ENCODE results near the gene SLC6A18.

- TF ChIP-seq POLR2A (IDR thresholded peaks at IDR 0.05) (no peak), CTCF (IDR thresholded peaks at IDR 0.05) (no peak)
Measured at GRCh38 chr5:1188464-1188863, 36.7 kb upstream of the SLC6A18 start.

Measured in prostate gland (tissue), 2 donors.